ENCODE results near the gene CALR.
"Not testable (repeated sequence)": the region's sequence is repeated elsewhere in the genome, so short reads cannot be mapped to it uniquely, and the experiment has no call there.

Gene CALR

GRCh38 chr19:12953799-12954611 lies 15.6 kb downstream of the CALR start:
- no peak for DNase-seq

- DNase-seq: no peak
Observed at GRCh38 chr19:12954612-12954962, 16.2 kb downstream of the CALR start.

- not testable (repeated sequence) for DNase-seq
Observed at GRCh38 chr19:12955575-12955974, 17.2 kb downstream of the CALR start.

- no peak for DNase-seq
Observed at GRCh38 chr19:12955996-12956395, 17.6 kb downstream of the CALR start.

GRCh38 chr19:12956446-12957388 lies 18.3 kb downstream of the CALR start, which contains the start of gene GADD45GIP1:
Gene GADD45GIP1 (minus strand): TSS chr19:12957223. CDS start chr19:12957212, 11 bp downstream.
- peak; percentile 80 for DNase-seq

GRCh38 chr19:12957389-12957952 lies 19.1 kb downstream of the CALR start:
- DNase-seq: not testable (repeated sequence)

- no peak for DNase-seq
Observed at GRCh38 chr19:12959481-12959880, 21.1 kb downstream of the CALR start.

GRCh38 chr19:12965017-12965811 lies 26.8 kb downstream of the CALR start:
- DNase-seq: peak; percentile 68

- no peak for DNase-seq
Observed at GRCh38 chr19:12965812-12966135, 27.4 kb downstream of the CALR start.

GRCh38 chr19:12967907-12968306 lies 29.5 kb downstream of the CALR start:
- no peak for DNase-seq

- DNase-seq: no peak
Observed at GRCh38 chr19:12969292-12969988, 31.0 kb downstream of the CALR start, which contains the start of gene DAND5. Gene DAND5 (plus strand): TSS chr19:12969576. CDS start chr19:12969661, 85 bp downstream.

- no peak for DNase-seq
Observed at GRCh38 chr19:12970070-12970820, 31.8 kb downstream of the CALR start.

- DNase-seq: no peak
Observed at GRCh38 chr19:12973236-12973635, 34.8 kb downstream of the CALR start.

GRCh38 chr19:12974301-12975220 lies 36.2 kb downstream of the CALR start:
- no peak for DNase-seq

GRCh38 chr19:12975221-12975741 lies 36.9 kb downstream of the CALR start:
- DNase-seq: no peak

- DNase-seq: not testable (repeated sequence)
Observed at GRCh38 chr19:12976109-12976508, 37.7 kb downstream of the CALR start.

GRCh38 chr19:12979974-12980373 lies 41.6 kb downstream of the CALR start:
- no peak for DNase-seq

GRCh38 chr19:12982648-12983047 lies 44.2 kb downstream of the CALR start:
- no peak for DNase-seq

- DNase-seq: no peak
Observed at GRCh38 chr19:12983091-12983490, 44.7 kb downstream of the CALR start.
